Stimulated activated CD4-positive, alpha-beta T cell treated with anti-CD3 and anti-CD28 coated beads, Interleukin-4, amount 100 ng/mL, for 24 hours (primary cell): ENCODE results near the gene EXOC3L1.

ENCODE experiments used
- DNase-seq: peaks from one replicate; pipeline ENCODE4 v3.0.0-alpha.2; 2020

The EXOC3L1 gene

GRCh38 chr16:67158637-67159600 lies 31.0 kb downstream of the EXOC3L1 start:
- peak; percentile 76 for DNase-seq

GRCh38 chr16:67157892-67158635 lies 31.9 kb downstream of the EXOC3L1 start:
- DNase-seq: no peak

GRCh38 chr16:67157106-67157748 lies 32.7 kb downstream of the EXOC3L1 start:
- no peak for DNase-seq

- DNase-seq: no peak
These were observed 33.6 kb downstream of the EXOC3L1 start for GRCh38 chr16:67156143-67156844.

- peak; percentile 80 for DNase-seq
These were observed 34.4 kb downstream of the EXOC3L1 start for GRCh38 chr16:67155295-67156142.

- no peak for DNase-seq
These were observed 35.2 kb downstream of the EXOC3L1 start for GRCh38 chr16:67154578-67155294.

GRCh38 chr16:67151431-67152097 lies 38.4 kb downstream of the EXOC3L1 start:
- no peak for DNase-seq

- DNase-seq: no peak
These were observed 39.0 kb downstream of the EXOC3L1 start, which contains the start of gene B3GNT9 for GRCh38 chr16:67150833-67151396. TSS of gene B3GNT9 (minus strand) at chr16:67150998. CDS start at chr16:67150485, 513 bp downstream.

- peak; percentile 49 for DNase-seq
These were observed 39.7 kb downstream of the EXOC3L1 start for GRCh38 chr16:67150047-67150832.

- no peak for DNase-seq
These were observed 40.5 kb downstream of the EXOC3L1 start for GRCh38 chr16:67149276-67150046.

GRCh38 chr16:67148656-67149275 lies 41.2 kb downstream of the EXOC3L1 start:
- DNase-seq: no peak

- DNase-seq: no peak
These were observed 41.7 kb downstream of the EXOC3L1 start for GRCh38 chr16:67148221-67148620.

GRCh38 chr16:67147437-67148140 lies 42.3 kb downstream of the EXOC3L1 start:
- DNase-seq: no peak

- no peak for DNase-seq
These were observed 43.2 kb downstream of the EXOC3L1 start for GRCh38 chr16:67146523-67147357.

- DNase-seq: no peak
These were observed 44.2 kb downstream of the EXOC3L1 start for GRCh38 chr16:67145746-67146145.

- no peak for DNase-seq
These were observed 45.0 kb downstream of the EXOC3L1 start for GRCh38 chr16:67144943-67145342.
